ENCODE data around the gene OR6M1. TPM values are rescaled to one million over a fixed set of nuclear protein-coding genes. Genes with fewer than 3 reads are reported as not detected.

The OR6M1 gene
- total and polyA plus RNA-seq, 4 donors, result not detected

DNA sequence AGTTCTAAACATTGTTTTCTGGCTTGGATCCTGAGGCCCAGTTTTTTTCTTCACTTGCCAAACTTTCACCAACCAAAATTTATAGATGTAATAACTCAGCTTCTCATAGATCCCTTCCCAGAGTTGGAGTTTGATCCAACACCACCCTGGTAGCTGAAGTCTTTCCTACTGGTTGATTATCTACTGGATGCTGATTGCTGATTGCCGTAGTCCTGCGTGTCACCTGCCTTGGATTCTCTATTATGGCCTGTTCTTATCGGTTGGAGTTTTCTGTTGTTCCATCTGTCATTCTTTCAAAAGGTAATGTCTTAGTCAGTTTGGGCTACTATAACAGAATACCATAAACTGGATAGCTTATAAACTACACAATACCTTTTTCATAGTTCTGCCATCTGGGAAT, 34.5 kb downstream of the OR6M1 start:
- Histone ChIP-seq H3K27me3 (ENCODE audit: control insufficient read depth in 1 of 2, insufficient read depth in 2 of 2, low read length in 1 of 2) (no peaks in the 10 kb centered on the region), H3K27ac (ENCODE audit: low read depth in 1 of 2, low read length in 2 of 2) (no peak overlapping the region), H3K9me3 (ENCODE audit: control insufficient read depth, low read length) (no peaks in the 10 kb centered on the region), H3K4me3 (ENCODE audit: low read length in 2 of 2) (no peak overlapping the region), H3K36me3 (ENCODE audit: control insufficient read depth in 1 of 2, insufficient read depth in 2 of 2, low read length in 1 of 2) (no peaks in the 10 kb centered on the region), H3K4me1 (ENCODE audit: control insufficient read depth in 1 of 2, insufficient read depth in 2 of 2, low read length in 2 of 2) (no peaks in the 10 kb centered on the region)
- whole genome bisulfite sequencing, 2 donors, result 90 to 96% methylated on average over 3 of the region's 3 CpGs
- intact Hi-C loops (cut with DNase I), result no loop called here
- DNase-seq (no peak), ATAC-seq (ENCODE audit: low FRiP score) (no peak)

DNA sequence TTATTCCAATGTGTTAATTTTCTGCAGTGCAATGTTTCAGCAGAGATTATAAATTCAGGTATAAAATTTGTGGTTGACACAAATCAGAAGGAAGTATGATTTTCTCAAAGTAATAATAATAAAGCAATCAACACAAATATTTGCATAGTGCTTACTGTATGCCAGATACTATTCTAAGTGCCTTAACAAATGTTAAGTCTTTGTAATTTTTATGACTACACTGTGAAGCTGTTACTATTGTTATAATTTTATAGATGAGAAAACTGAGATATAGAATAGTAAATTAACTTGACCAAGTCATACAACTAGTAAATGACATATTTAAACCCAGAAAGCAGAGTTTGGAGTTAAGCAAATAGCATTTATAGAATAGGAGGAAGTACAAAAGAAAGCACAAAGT, 35.4 kb downstream of the OR6M1 start:
- intact Hi-C loops (cut with DNase I), result no loop called here
- H3K9me3 ChIP-seq (ENCODE audit: control insufficient read depth, low read length), result no peaks in the 10 kb centered on the region
- H3K36me3 ChIP-seq (ENCODE audit: control insufficient read depth in 1 of 2, insufficient read depth in 2 of 2, low read length in 1 of 2), result no peaks in the 10 kb centered on the region
- H3K4me1 ChIP-seq (ENCODE audit: control insufficient read depth in 1 of 2, insufficient read depth in 2 of 2, low read length in 2 of 2), result no peaks in the 10 kb centered on the region
- no peak overlapping the region for H3K27ac ChIP-seq (ENCODE audit: low read depth in 1 of 2, low read length in 2 of 2)
- no peak overlapping the region for H3K4me3 ChIP-seq (ENCODE audit: low read length in 2 of 2)
- DNase-seq, result no peak
- ATAC-seq (ENCODE audit: low FRiP score), result no peak
- no peaks in the 10 kb centered on the region for H3K27me3 ChIP-seq (ENCODE audit: control insufficient read depth in 1 of 2, insufficient read depth in 2 of 2, low read length in 1 of 2)

DNA sequence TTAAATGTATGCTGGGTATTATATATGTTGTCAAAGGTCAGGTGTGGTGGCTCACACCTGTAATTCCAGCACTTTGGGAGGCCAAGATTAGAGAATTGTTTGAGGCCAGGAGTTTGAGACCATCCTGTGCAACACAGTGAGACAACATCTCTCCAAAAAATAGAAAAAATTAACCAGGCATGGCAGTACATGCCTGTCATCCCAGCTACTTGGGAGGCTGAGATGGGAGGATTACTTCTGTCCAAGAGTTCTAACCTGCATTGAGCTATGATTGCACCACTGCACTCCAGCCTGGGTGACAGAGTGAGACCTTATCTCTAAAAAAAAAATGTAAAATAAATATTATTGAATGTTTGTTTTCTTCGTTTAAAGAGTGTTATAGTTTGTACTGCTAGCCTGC, 40.5 kb downstream of the OR6M1 start:
- Histone ChIP-seq H3K9me3 (ENCODE audit: control insufficient read depth, low read length) (peaks cover 2% of the 10 kb centered on the region), H3K4me3 (ENCODE audit: low read length in 2 of 2) (no peak overlapping the region), H3K27ac (ENCODE audit: low read depth in 1 of 2, low read length in 2 of 2) (no peak overlapping the region), H3K4me1 (ENCODE audit: control insufficient read depth in 1 of 2, insufficient read depth in 2 of 2, low read length in 2 of 2) (no peaks in the 10 kb centered on the region), H3K27me3 (ENCODE audit: control insufficient read depth in 1 of 2, insufficient read depth in 2 of 2, low read length in 1 of 2) (no peaks in the 10 kb centered on the region), H3K36me3 (ENCODE audit: control insufficient read depth in 1 of 2, insufficient read depth in 2 of 2, low read length in 1 of 2) (no peaks in the 10 kb centered on the region)
- intact Hi-C loops (cut with DNase I), result no loop called here
- 24 to 32% methylated on average over 1 of the region's 1 CpG for WGBS, 2 donors
- ATAC-seq (ENCODE audit: low FRiP score) (no peak), DNase-seq (no peak)

DNA sequence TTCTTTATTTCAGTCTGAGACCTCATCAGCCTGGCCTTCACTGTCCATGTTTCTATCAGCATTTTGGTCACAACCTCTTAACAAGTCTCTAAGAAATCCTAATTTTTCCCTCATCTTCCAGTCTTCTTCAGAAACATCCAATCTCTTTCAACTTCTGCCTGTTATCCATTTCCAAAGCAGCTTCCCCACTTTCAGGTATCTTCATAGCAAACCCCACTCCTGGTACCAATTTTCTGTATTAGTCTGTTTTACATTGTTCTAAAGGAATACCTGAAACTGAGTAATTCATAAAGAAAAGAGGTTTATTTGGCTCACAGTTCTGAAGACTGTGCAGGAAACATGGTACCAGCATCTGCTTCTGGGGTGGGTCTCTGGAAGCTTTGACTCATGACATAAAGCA, 43.7 kb downstream of the OR6M1 start:
- DNase-seq (no peak), ATAC-seq (ENCODE audit: low FRiP score) (no peak)
- H3K36me3 ChIP-seq (ENCODE audit: control insufficient read depth in 1 of 2, insufficient read depth in 2 of 2, low read length in 1 of 2), result no peaks in the 10 kb centered on the region
- H3K4me3 ChIP-seq (ENCODE audit: low read length in 2 of 2), result no peak overlapping the region
- intact Hi-C loops (cut with DNase I), result loop anchor here in 1 of 2 donors (2.0 kb wide), 1 partner anchor 38 kb away; no protein-coding TSS in a partner anchor
- no peak overlapping the region for H3K27ac ChIP-seq (ENCODE audit: low read depth in 1 of 2, low read length in 2 of 2)
- H3K4me1 ChIP-seq (ENCODE audit: control insufficient read depth in 1 of 2, insufficient read depth in 2 of 2, low read length in 2 of 2), result no peaks in the 10 kb centered on the region
- peaks cover 3% of the 10 kb centered on the region for H3K9me3 ChIP-seq (ENCODE audit: control insufficient read depth, low read length)
- no peaks in the 10 kb centered on the region for H3K27me3 ChIP-seq (ENCODE audit: control insufficient read depth in 1 of 2, insufficient read depth in 2 of 2, low read length in 1 of 2)

DNA sequence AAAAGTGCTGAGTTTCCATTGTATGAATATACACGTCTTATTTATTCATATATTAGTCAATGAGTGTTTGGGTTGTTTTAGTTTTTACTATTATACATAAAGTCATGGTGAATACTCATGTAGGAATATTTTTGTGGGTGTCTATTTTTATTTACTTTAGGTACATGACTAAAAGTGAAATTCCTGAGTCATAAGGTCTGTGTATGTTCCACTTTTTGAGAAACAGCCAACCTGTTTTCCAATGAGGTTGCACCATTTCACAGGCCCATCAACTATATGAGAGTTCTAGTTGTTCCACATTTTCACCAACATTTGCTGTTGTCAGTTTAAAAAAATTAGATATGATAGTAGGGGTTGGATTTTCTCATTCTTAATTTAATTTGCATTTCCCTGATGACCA, 45.3 kb downstream of the OR6M1 start:
- 83 to 86% methylated on average over 1 of the region's 1 CpG for WGBS, 2 donors
- intact Hi-C loops (cut with DNase I), result no loop called here
- H3K4me1 ChIP-seq (ENCODE audit: control insufficient read depth in 1 of 2, insufficient read depth in 2 of 2, low read length in 2 of 2), result no peaks in the 10 kb centered on the region
- H3K4me3 ChIP-seq (ENCODE audit: low read length in 2 of 2), result no peak overlapping the region
- DNase-seq, result no peak
- no peak for ATAC-seq (ENCODE audit: low FRiP score)
- H3K9me3 ChIP-seq (ENCODE audit: control insufficient read depth, low read length), result peaks cover 3% of the 10 kb centered on the region
- no peak overlapping the region for H3K27ac ChIP-seq (ENCODE audit: low read depth in 1 of 2, low read length in 2 of 2)
- no peaks in the 10 kb centered on the region for H3K36me3 ChIP-seq (ENCODE audit: control insufficient read depth in 1 of 2, insufficient read depth in 2 of 2, low read length in 1 of 2)
- H3K27me3 ChIP-seq (ENCODE audit: control insufficient read depth in 1 of 2, insufficient read depth in 2 of 2, low read length in 1 of 2), result peaks cover 0 to 2% of the 10 kb centered on the region in 2 donors

DNA sequence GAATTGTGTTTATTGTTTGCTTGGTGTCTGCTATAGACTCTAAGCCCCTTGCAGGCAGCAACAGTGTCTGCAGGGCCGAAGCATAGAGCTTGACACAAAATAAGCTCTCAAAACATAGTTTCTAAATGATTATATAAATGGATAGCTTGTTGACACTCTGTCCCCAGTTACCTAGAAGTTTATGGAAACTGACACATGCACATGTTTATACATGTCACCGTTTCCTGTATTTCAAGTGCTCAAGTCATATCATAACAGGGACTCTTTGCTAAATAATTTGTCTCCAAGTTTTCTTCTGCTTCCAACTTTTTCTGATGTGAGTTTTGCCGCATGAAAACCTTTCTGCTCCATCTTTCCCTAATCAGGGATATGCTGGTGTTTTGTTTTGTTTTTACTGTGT, 48.2 kb downstream of the OR6M1 start:
- intact Hi-C loops (cut with DNase I), result no loop called here
- peaks cover 0 to 2% of the 10 kb centered on the region in 2 donors for H3K27me3 ChIP-seq (ENCODE audit: control insufficient read depth in 1 of 2, insufficient read depth in 2 of 2, low read length in 1 of 2)
- 65 to 66% methylated on average over 3 of the region's 3 CpGs for WGBS, 2 donors
- no peaks in the 10 kb centered on the region for H3K4me1 ChIP-seq (ENCODE audit: control insufficient read depth in 1 of 2, insufficient read depth in 2 of 2, low read length in 2 of 2)
- no peak overlapping the region for H3K4me3 ChIP-seq (ENCODE audit: low read length in 2 of 2)
- H3K36me3 ChIP-seq (ENCODE audit: control insufficient read depth in 1 of 2, insufficient read depth in 2 of 2, low read length in 1 of 2), result no peaks in the 10 kb centered on the region
- no peak for DNase-seq
- peaks cover 3% of the 10 kb centered on the region for H3K9me3 ChIP-seq (ENCODE audit: control insufficient read depth, low read length)
- H3K27ac ChIP-seq (ENCODE audit: low read depth in 1 of 2, low read length in 2 of 2), result no peak overlapping the region
- no peak for ATAC-seq (ENCODE audit: low FRiP score)

DNA sequence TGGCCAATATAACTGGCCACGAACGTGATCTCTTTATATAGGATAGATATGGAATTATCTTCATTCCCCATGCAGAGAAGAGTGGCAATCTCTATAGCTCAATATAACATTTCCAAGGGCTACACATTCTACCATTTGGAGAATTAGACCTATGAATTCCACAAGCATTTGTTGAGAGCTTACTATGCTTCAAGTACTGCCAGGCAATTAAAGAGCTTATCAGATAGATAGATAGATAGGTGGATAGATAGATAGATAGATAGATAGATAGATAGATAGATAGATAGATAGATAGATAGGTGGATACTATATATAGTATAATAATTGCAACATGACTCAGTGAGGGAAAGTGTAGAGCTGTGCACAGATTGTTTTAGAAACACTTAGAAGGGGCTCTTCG, 50.3 kb downstream of the OR6M1 start:
- no peak for ATAC-seq (ENCODE audit: low FRiP score)
- no peak for DNase-seq
- no peaks in the 10 kb centered on the region for H3K36me3 ChIP-seq (ENCODE audit: control insufficient read depth in 1 of 2, insufficient read depth in 2 of 2, low read length in 1 of 2)
- H3K27me3 ChIP-seq (ENCODE audit: control insufficient read depth in 1 of 2, insufficient read depth in 2 of 2, low read length in 1 of 2), result peaks cover 0 to 2% of the 10 kb centered on the region in 2 donors
- no peak overlapping the region for H3K27ac ChIP-seq (ENCODE audit: low read depth in 1 of 2, low read length in 2 of 2)
- no peaks in the 10 kb centered on the region for H3K4me1 ChIP-seq (ENCODE audit: control insufficient read depth in 1 of 2, insufficient read depth in 2 of 2, low read length in 2 of 2)
- intact Hi-C loops (cut with DNase I), result no loop called here
- no peak overlapping the region for H3K4me3 ChIP-seq (ENCODE audit: low read length in 2 of 2)
- WGBS, 2 donors, result 76 to 83% methylated on average over 3 of the region's 3 CpGs
- peaks cover 3% of the 10 kb centered on the region for H3K9me3 ChIP-seq (ENCODE audit: control insufficient read depth, low read length)

Other genes with a start within 250 kb of the OR6M1 start
- 1 to 10 TPM in 1 of 2 donors, under 1 TPM in 1; 0.16 to 1.3 TPM for gene SCN3B, start 151.7 kb downstream of the OR6M1 start, total RNA-seq
- gene SCN3B, start 151.7 kb downstream of the OR6M1 start, polyA plus RNA-seq, result under 1 TPM in 1 of 2 donors, not detected in 1; 0.08 TPM
- gene ZNF202, start 64.7 kb downstream of the OR6M1 start, total RNA-seq, result 1 to 10 TPM; 8.6 to 8.7 TPM
- gene ZNF202, start 64.7 kb downstream of the OR6M1 start, polyA plus RNA-seq, result 1 to 10 TPM; 1.9 to 6.5 TPM
- not detected for gene OR6X1, start 51.8 kb downstream of the OR6M1 start, total RNA-seq
- gene OR6X1, start 51.8 kb downstream of the OR6M1 start, polyA plus RNA-seq, result not detected
- not detected for gene TMEM225, start 79.3 kb upstream of the OR6M1 start, total RNA-seq
- gene TMEM225, start 79.3 kb upstream of the OR6M1 start, polyA plus RNA-seq, result not detected
- gene OR8D4, start 95.8 kb upstream of the OR6M1 start, total RNA-seq, result not detected
- gene OR8D4, start 95.8 kb upstream of the OR6M1 start, polyA plus RNA-seq, result not detected
- not detected for gene OR4D5, start 133.3 kb upstream of the OR6M1 start, total RNA-seq
- gene OR4D5, start 133.3 kb upstream of the OR6M1 start, polyA plus RNA-seq, result not detected
- gene OR6T1, start 137.5 kb upstream of the OR6M1 start, total RNA-seq, result not detected
- gene OR6T1, start 137.5 kb upstream of the OR6M1 start, polyA plus RNA-seq, result not detected
- not detected for gene OR10S1, start 171.4 kb upstream of the OR6M1 start, total RNA-seq
- not detected for gene OR10S1, start 171.4 kb upstream of the OR6M1 start, polyA plus RNA-seq
- not detected for gene OR10G6, start 188.8 kb upstream of the OR6M1 start, total RNA-seq
- gene OR10G6, start 188.8 kb upstream of the OR6M1 start, polyA plus RNA-seq, result not detected
- not detected for gene OR10G4, start 206.6 kb upstream of the OR6M1 start, total RNA-seq
- not detected for gene OR10G4, start 206.6 kb upstream of the OR6M1 start, polyA plus RNA-seq
- gene OR10G9, start 216.7 kb upstream of the OR6M1 start, total RNA-seq, result not detected
- not detected for gene OR10G9, start 216.7 kb upstream of the OR6M1 start, polyA plus RNA-seq
- gene OR10G8, start 220.4 kb upstream of the OR6M1 start, total RNA-seq, result not detected
- gene OR10G8, start 220.4 kb upstream of the OR6M1 start, polyA plus RNA-seq, result not detected
- not detected for gene OR10G7, start 235.0 kb upstream of the OR6M1 start, total RNA-seq
- not detected for gene OR10G7, start 235.0 kb upstream of the OR6M1 start, polyA plus RNA-seq